ENCODE results near the gene RIC1.
"Not testable (repeated sequence)": the region's sequence is repeated elsewhere in the genome, so short reads cannot be mapped to it uniquely, and the experiment has no call there.

The RIC1 gene

DNA sequence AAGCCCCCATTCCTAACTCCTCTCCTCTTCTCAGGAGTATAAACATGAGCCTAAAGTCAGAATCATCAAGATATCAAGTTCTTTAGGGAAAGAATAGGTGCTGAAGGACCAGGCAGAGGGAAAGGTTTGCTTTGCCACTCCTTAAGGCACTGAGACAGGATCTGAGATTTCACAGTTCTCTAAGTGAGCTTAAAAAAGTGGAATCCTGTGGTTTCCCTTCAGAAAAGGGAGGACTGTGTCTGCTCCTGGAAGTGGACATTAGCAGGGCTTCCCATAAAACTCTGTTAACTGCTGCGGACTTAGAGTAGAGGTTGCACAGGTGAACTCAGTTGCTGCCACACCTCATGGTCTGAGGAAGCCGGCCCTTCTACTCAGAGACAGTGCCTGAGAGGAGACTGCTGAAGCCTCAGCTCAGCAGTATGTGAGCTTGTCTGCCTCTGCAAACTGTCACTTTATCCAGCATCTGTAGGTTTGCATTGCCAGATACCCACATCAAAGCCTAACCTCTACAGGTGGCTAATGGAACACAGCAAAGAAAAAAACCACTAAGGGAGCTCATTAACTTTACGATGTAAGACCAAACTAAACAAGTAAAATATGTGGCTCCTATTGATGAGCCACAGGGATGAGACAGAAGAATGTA is 42.9 kb downstream of the RIC1 start:
- DNase-seq (ENCODE audit: low read depth, low spot score): no peak

DNA sequence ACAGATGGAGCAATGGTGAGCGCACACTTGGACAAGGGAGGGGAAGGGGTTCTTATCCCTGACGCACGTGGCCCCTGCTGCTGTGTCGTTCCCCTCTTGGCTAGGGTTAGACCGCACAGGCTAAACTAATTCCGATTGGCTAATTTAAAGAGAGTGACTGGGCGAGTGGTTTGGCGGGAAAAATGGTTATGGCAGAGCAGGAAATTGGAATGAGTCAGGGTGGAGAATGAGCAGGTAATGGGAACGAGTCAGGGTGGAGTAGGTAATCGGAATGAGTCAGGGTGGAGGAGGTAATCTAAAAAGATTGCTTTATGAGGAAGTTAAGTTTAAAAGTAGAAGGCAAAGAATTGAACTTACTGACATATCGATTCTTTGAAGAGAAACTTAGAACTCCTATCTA is 46.1 kb downstream of the RIC1 start:
- DNase-seq (ENCODE audit: low read depth, low spot score): not testable (repeated sequence)

DNA sequence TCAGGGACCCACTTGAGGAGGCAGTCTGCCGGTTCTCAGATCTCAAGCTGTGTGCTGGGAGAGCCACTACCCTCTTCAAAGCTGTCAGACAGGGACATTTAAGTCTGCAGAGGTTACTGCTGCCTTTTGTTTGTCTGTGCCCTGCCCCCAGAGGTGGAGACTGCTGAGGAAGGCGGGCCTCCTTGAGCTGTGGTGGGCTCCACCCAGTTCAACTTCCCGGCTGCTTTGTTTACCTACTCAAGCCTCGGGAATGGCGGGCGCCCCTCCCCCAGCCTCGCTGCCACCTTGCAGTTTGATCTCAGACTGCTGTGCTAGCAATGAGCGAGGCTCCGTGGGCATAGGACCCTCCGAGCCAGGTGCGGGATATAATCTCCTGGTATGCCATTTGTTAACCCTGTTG is 54.7 kb downstream of the RIC1 start:
- not testable (repeated sequence) for DNase-seq (ENCODE audit: low read depth, low spot score)

DNA sequence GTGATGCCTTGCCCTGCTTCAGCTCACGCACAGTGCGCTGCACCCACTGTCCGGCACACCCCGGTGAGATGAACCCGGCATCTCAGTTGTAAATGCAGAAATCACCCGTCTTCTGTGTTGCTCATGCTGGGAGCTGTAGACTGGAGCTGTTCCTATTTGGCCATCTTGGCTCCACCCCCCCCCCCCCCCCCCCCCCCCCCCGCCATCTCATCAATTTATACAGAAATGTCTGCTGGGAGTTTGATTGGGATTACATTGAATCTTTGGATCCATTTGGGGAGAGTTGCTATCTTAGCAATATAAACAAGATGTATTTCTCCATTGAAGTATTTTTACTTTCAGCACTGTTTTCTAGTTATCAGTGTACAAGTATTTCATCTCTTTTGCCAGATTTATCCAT is 55.2 kb downstream of the RIC1 start:
- DNase-seq (ENCODE audit: low read depth, low spot score): no peak

DNA sequence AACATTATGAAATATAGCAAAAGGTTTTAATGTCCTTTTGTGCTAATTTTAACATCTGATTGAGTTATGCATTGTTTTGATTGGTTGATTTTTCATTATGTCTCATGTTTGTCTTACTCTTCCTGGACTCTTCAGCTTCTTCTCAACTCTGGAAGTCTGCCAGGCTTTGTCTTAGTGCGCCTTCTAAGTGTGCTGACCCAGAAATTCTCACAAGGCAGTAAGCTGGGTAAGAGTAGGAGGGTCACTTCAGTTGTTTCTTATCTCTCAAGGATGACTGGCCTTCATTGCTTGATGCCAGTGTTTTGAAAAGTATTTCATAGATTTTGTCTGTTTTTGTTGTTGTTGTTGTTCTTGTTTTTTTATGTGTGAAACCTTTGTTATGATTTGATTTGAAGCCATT is 59.2 kb downstream of the RIC1 start:
- DNase-seq (ENCODE audit: low read depth, low spot score): peak; percentile 11

DNA sequence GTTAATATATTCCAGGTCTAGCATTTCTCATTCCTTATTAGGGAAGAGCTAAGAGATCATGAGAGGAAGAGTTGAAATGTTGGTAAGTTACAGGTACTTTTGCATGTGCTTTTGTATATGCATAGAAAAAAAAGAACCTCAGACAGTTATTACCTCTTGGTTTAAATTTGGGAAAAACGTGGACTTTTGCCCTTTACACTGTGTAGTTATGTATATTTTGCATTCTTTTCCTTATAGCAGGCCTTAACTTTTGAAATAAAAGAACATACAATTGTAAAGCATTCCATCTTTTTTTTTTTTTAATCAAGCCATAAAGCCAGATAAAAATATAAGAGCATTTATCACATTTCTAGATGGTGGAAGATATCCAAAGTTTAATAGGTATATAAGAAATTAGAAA is 61.4 kb downstream of the RIC1 start:
- no peak for DNase-seq (ENCODE audit: low read depth, low spot score)

DNA sequence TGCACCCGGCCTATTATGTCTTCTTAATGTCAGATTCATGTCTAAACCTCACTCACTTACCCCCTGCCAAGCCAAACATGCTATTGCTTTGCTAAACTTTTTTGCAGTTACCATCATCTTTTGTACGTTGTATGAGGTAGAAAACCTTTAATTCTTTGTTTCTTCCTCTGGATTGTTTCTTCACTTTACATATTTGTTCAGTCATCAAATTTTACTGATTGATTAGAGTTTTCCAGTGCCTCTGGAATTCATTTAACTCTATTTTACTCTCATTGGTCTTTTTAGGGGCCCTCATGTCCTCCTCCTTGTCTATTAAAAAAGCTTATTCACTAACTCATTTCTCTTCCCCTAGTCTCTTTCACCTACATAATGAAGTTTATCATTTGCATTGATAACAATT is 67.0 kb downstream of the RIC1 start:
- no peak for DNase-seq (ENCODE audit: low read depth, low spot score)

DNA sequence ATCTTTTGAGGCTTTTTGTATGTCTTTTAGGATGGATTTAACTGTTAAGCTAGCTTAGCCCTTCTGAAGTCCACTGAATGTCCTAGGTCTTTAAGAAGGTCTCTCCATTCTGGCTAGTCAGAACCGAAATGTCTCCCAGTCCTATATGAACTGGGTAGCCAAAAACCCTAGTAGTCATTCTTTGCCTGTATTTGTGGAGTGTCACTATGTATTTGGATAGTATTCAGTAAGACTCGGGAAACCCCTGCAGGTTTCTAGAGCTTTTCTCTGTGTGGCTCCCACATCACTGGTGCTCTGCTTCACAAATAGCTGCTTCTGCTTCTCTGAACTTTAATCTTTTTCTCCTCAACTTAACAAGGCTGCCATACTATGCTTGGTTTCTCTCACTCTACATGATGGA is 68.0 kb downstream of the RIC1 start:
- DNase-seq (ENCODE audit: low read depth, low spot score): no peak

DNA sequence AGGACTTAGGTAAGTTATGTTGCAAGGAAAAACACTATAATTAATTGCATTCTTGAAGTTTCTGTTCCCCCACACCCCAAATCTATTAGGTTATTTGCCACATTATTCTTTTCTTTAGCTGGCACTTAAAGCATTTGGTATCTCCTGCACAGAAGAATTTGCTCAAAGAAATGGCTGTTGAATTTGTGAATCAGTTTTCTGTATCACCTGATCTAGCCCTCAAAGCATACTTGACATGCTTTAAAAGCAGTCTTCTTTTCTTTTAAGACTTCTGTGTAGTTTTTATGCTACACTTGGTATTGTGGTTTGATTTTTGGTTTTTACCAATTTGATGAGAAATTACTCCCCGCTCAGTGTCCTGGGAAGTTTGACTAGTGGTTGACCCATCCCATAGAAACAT is 69.1 kb downstream of the RIC1 start:
- DNase-seq (ENCODE audit: low read depth, low spot score): no peak

DNA sequence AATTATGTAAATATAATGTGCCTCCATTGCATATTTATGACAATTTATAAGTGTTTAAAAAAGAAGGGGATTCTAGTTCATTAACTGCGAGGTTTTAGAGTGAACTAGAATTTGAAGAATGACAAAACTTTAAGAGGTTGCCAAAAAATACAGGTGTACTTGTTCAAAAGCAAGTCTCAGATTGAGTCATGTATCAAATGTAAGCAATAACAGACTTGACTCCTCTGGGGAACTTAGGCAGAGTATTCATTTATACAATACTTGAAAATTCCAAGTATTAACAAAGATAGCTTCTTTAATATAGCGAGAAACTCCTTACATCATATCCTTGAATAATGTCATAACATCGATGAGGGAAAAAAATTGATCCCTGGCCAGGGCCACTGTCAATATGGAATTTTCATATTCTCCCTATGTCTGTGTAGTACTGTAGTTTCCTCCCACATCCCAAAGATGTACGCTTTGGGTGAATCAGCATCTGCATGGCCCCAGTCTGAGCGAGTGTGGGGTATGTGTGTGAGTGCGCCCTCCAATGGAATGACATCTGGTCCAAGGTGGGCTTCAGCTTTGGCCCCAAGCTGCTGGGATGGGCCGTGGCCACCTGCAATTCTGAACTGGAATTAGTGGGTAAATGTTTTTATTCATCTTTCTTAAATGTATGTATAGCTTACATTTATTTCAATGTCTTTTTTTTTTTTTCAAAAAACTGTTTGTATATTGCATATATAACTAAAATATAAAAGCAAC is 70.1 kb downstream of the RIC1 start:
- no peak for DNase-seq (ENCODE audit: low read depth, low spot score)

DNA sequence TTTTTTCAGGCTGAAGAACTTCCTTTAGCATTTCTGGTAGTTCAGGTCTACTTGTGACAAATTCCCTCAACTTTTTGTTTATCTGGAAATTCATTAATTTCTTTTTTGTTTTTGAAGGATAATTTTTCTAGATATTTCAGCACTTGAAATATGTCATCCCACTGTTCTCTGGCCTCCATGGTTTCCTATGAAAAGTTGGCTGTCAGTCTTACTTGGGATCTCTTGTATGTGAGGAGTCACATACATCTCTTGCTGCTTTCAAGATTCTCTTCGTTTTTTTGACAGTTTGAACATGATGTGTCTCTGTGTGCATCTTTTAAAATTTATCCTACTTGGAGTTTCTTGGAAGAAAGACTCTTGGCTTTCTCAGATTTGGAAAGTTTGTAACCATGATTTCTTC is 79.5 kb downstream of the RIC1 start:
- DNase-seq (ENCODE audit: low read depth, low spot score): no peak

DNA sequence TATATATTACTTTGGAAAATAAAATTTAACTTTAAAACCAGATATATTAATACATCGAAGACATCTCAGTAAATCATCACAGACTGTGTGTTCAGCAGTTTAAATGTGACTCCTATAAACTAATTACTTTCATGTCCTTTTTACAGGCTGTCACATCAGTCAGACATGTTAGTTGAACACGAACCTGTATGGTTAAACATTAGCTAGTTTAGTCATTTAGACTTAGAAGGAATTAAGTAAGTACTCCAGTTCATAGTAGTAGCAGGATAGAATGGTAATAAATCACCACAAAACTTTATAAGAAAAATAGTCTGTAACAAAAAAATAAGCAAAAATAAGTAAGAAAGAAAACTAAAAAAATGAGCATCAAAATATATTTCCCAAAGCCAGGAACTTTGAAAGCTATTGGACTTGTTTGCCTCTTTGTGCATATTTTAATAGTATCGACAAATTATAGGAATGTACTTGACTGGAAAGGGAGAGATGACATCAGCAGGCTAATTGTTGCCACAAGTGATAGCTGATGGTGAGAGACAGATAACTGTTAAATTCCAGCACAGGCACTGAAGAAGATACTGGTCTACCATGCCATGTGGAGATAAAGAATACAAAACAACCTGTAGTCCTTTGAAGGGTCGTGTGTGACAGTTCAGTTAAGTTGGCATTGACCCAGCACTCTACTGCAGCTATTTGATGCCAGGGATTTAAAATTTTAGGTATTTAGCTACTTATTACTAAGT is 83.9 kb downstream of the RIC1 start:
- DNase-seq (ENCODE audit: low read depth, low spot score): no peak

DNA sequence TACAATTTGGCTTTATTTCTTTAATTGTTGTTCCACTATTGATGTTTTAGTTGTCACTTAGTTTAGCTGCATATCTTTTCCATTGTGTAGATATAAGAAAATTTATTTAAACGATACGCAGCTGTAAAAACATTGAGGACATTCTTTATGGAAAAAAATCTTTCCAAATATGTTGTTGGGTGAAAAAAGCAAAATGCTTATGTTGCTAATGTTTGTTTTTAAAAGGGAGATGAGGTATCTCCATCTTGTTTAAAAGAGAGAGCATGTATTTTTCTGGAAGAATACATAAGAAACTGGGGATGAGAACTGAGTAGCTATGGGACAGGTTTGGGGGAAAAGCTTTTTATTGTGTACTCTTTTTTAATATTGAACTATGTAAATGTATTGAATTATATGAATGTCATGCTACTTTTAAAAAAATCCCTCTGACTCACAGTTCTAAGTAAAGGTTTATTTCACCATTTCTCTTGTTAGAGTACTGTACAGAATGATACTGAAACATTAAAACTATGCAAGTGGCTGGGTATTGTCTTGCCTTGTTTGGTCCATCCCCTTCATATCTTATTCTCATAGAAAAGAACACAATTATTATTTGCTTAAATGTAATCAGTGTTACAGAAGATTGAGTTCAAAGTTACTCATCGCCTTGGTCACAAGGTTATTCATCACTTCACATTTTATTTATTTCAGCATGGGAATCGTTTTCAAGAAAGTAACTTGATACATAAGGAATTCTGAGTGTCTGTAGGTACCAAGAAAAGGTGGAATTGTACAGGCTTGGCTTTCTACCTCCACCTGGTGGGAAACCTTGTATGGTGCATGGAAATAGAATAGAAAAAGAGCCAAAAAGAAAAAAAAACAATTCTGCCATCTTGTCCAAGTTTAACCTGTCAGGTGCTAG is 85.8 kb downstream of the RIC1 start:
- peak; percentile 22 for DNase-seq (ENCODE audit: low read depth, low spot score)

DNA sequence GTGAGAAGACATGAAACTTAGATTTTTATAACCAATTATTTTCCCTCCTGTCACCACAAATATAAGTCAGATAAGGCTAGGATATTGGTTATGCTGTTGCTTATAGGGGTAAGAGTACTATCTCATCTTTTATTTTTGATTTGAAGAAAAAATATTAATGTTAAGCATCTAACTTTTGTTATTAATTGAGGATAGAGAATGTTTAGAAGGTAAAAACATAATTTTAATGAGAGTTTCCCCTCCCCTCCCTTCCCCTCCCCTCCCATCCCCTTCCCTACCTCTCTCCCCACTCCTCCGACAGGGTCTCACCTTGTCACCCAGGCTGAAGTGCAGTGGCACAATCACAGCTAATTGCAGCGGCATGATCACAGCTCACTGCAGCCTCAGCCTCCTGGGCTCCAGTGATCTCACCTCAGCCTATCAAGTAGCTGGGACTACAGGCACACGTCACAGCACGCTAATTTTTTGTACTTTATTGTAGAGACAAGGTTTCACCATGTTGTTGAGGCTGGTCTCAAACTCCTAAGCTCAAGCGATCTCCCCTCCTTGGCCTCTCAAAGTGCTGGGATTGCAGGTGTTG is 86.7 kb downstream of the RIC1 start:
- DNase-seq (ENCODE audit: low read depth, low spot score): no peak

DNA sequence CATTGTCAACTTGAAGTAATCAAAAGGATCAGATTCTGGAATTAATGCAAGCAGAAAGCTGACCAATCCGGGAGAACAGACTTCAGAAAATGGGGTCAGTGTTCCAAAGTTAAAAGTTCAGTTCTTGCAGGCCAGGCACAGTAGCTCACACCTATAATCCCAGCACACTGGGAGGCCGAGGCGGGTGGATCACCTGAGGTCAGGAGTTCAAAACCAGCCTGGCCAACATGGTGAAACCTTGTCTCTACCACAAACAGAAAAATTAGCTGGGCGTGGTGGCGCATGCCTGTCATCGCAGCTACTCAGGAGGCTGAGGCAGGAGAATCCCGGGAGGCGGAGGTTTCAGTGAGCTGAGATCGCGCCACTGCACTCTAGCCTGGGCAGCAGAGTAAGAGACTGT is 88.5 kb downstream of the RIC1 start:
- DNase-seq (ENCODE audit: low read depth, low spot score): not testable (repeated sequence)

DNA sequence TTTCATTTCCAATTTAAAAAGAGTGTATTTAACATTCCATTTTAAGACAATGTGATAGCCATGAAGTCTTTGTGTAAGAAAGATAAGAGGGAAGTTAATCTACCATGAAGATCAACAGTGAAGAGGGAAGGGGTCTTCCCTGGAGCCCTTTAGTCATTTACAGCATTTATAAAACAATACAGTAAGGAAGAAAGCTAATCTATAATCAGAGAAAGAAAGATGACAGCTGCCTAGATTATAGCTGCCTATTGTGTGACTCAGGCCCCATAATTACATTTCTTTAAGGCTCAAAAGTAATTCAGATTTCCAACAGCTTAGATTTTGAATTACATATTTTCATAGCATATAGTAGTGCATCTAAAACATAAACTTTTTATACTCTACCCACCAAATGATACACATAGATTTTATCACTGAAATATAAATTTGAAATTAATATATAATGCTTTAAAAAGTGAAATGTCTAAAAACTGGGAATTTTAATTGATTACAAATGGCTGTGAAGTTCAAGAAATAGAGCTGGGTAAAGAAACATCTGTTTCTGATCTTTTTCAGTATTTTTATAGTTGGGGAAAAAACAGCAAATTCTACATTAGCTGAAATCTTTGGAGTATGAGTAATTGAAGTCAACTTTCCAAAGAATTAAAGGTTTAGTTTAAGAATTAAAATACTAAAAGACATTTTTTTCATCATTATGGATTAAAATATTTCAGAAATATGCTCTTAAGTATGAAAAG is 89.6 kb downstream of the RIC1 start:
- no peak for DNase-seq (ENCODE audit: low read depth, low spot score)

DNA sequence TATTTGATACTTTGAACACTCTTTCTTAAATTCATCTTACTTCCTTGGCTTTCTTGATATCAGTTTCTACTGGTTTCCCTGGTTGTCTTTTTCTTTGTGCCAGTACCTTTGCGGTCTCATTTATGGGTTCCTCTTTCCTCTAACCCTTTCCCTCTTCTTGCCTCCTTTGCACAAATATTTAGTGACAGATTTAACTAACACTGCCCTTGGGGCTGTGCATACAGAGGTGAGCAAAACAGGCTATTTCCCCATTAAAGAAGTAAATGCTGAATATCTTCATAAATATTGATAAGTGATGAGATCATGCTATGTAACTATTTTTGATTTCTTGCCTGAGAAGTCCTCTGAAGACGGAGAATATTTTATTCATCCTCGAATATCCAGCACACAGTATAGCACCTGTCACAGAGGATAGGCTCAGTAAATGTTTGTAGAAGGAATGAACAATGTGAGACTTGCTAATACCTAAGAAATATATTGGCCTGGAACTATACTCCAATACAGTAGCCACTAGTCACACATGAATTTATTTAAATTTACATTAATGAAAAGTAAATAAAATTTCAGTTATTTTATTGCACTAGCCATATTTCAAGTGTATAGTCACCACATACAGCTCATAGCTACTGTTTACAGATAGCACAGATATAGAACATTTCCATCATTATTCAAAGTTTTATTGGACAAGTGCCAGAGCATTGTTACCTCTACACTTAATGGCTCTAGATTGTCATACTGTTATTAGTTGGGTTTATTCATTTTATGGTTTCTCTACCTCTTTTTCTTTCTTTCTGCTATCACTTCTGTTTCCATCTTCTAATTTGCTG is 90.4 kb downstream of the RIC1 start:
- no peak for DNase-seq (ENCODE audit: low read depth, low spot score)

DNA sequence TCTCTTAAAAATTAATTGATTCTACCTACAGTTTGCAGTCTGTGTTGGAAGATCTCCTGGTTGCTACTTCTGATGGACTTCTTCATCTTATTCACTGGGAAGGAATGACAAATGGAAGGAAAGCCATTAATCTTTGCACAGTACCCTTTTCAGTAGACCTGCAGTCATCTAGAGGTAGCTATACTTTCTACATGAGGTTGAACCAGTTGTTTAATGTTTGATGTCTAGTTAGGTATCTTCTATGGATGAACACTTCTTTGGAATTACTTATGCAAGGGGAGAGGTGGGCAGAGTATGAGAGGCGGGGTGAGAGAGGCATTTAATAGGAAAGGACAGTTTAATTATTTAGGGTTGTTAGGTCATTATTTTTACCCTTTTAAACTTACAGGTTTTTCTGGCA is 91.2 kb downstream of the RIC1 start:
- DNase-seq (ENCODE audit: low read depth, low spot score): no peak

DNA sequence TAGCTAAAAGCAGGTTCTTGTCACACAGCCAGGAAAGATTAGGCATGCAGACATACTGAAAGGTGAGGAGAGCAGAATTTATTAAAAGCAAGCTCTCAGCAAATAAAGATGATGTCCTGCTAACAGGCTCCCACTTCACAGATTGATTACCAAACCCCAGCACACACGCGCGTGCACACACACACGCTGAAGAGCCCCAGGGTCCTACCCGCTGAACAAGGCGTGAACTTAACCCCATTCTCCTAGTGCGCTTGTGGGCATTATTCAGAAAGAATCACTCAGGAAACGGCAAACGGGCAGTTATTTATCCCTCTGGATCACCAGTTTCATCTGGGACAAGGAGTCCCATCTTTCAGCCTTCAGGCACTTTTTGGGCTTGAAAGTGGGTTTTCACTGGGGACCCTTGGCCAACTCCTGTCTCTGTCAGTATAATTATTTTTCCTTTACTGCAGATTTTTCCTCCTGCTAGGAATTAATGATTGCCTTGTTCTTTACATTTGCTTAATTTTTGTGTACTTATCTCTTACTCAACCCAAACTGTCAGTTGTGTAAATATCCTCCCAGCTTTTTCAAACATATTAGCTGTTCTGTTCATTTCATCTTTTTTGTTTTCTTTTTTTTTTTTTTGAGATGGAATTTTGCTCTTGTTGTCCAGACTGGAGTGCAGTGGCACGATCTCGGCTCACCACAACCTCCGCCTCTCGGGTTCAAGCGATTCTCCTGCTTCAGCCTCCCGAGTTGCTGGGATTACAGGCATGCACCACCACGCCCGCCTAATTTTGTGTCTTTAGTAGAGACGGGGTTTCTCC is 92.6 kb downstream of the RIC1 start:
- no peak for DNase-seq (ENCODE audit: low read depth, low spot score)

Data from brain pericyte (primary cell).